GM19455 (cell line): Measurements from ENCODE around the gene ILDR1.
"Not testable (repeated sequence)": the region's sequence is repeated elsewhere in the genome, so short reads cannot be mapped to it uniquely, and the experiment has no call there.

Experiments
- ATAC-seq: cut with Tn5 transposase; IDR thresholded peaks from one replicate; pipeline ENCODE4 v1.9.1; 2021; ENCODE audit not compliant: unreplicated experiment

Gene ILDR1

DNA sequence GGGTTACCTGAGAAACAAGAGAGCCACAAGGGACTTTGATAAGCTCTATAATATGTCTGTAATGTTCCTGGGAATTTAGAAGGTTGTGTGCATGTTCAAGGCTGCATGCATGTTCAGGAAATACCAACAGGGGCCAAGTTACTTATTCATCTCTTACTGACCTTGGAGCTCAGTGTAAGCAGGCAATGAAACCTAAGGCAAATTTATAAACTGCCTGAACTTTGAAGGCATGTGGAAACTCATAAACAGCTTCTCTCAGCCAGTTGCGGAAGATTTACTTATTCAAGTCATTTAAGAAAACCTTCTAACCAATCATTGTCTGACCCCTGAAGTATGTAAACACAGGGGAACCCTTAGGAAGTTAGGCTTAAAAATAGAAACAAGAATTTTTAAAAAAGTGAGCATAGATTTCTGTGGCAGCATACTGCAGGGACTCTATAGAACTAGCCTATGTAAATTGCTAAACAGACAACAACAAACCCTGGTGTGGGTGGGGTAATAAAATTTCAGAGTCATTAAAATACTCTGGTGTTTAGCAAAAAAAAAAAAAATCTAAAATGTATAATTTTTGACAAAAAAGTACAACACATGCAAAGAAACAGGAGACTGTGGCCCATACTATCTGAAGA, 70.6 kb downstream of the ILDR1 start:
- no peak for ATAC-seq

- no peak for ATAC-seq
Observed at GRCh38 chr3:121948641-121949040, 73.4 kb downstream of the ILDR1 start.

GRCh38 chr3:121943431-121943830, 78.6 kb downstream of the ILDR1 start:
- ATAC-seq: no peak

DNA sequence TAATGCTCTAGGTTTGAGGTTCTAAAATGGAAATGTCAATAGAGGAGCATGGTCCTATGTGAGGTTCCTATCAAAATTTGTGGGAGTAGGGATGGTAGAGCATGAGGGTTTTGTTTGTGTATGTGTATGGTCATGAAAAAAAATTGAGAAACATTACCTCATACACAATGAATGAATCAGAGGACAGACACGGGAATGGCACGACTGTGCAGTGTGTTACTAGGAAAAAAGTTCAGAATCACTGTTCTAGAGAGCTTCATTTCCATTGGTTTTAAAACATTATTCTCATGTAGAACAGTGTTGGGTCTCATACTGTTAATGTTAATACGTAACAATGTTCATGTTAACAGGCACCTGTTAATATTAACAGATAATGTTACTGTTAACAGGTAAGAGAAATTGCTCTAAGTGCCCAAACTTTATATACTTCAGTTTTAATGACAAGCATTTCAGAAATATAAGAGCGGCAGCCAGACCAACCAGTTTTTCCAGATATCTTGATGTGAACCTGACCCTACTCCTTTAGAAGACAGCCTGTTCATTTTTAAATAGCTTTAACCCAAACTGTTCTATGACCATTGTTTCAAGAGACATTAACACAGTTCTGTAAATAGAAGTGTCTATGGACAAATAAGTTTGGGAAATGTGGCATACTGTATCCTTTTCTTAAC, 79.8 kb downstream of the ILDR1 start:
- ATAC-seq: no peak

DNA sequence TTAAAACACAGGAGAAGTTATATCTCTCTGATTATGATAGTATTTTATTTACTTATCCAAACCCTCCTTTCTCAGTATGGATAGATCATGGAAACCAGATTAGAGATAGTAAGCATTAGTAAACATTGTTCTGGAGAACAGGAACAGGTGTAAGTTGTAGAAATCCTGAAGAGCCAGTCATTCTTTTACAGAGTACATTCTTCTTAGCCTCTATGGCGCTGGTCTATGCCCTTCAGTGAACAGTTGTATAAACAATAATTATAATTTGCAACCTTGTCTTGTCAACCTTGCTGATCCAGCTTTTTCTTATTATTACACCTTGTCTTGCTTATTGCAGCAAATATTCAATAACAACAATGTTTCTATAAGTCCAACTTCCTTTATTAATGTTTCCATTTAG, 80.5 kb downstream of the ILDR1 start:
- no peak for ATAC-seq

DNA sequence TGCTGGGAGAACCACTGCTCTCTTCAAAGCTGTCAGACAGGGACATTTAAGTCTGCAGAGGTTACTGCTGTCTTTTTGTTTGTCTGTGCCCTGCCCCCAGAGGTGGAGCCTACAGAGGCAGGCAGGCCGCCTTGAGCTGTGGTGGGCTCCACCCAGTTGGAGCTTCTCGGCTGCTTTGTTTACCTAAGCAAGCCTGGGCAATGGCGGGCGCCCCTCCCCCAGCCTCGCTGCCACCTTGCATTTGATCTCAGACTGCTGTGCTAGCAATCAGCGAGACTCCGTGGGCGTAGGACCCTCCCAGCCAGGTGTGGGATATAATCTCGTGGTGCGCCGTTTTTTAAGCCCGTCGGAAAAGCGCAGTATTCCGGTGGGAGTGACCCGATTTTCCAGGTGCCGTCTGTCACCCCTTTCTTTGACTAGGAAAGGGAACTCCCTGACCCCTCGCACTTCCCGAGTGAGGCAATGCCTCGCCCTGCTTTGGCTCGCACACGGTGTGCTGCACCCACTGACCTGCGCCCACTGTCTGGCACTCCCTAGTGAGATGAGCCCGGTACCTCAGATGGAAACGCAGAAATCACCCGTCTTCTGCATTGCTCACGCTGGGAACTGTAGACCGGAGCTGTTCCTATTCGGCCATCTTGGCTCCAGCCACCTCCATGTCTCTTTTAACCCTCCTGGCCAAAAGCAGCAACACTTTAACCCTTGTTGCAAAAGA, 83.7 kb downstream of the ILDR1 start:
- not testable (repeated sequence) for ATAC-seq
